ENCODE data around the gene INA.
"Not testable (repeated sequence)": the region's sequence is repeated elsewhere in the genome, so short reads cannot be mapped to it uniquely, and the experiment has no call there.

INA gene

DNA sequence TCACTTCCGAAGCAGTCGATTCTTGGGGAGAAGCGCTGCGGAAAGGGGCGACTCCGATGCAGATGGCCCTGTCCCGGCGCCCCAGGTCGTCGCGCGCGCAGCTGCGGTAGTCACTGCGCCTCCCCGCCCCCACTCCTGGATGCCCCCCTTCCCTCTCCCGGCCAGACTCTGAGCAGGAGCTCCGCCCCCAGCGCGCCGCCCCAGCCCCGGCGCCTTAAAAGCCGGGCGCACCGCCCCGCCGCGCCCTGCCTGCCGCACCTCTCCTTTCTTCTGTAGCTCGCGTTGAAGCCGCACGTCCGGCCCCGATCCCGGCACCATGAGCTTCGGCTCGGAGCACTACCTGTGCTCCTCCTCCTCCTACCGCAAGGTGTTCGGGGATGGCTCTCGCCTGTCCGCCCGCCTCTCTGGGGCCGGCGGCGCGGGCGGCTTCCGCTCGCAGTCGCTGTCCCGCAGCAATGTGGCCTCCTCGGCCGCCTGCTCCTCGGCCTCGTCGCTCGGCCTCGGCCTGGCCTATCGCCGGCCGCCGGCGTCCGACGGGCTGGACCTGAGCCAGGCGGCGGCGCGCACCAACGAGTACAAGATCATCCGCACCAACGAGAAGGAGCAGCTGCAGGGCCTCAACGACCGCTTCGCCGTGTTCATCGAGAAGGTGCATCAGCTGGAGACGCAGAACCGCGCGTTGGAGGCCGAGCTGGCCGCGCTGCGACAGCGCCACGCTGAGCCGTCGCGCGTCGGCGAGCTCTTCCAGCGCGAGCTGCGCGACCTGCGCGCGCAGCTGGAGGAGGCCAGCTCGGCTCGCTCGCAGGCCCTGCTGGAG lies at the start of gene INA:
TSS of gene INA (plus strand) at position 243 of the 817 bp plus-strand sequence. CDS start at position 317, 74 bp downstream.
- DNase-seq (ENCODE audit: low read depth) = peak; percentile 78
- Histone ChIP-seq H3K9me3 (ENCODE audit: control insufficient read depth, low read length) (peaks cover 7% of the 10 kb centered on the region), H3K9ac (ENCODE audit: low read length) (no peak within 1 kb of the TSS), H3K4me1 (ENCODE audit: control insufficient read depth, insufficient read depth, low read length) (peaks cover 14% of the 10 kb centered on the region), H3K27me3 (replicated peaks; ENCODE audit: control insufficient read depth, insufficient read depth, low read length) (peaks cover 64% of the 10 kb centered on the region), H3K4me3 (ENCODE audit: low read length) (peak within 1 kb of the TSS; percentile 71), H3K36me3 (ENCODE audit: control insufficient read depth, insufficient read depth, low read length, severe bottlenecking) (no peaks in the 10 kb centered on the region)

DNA sequence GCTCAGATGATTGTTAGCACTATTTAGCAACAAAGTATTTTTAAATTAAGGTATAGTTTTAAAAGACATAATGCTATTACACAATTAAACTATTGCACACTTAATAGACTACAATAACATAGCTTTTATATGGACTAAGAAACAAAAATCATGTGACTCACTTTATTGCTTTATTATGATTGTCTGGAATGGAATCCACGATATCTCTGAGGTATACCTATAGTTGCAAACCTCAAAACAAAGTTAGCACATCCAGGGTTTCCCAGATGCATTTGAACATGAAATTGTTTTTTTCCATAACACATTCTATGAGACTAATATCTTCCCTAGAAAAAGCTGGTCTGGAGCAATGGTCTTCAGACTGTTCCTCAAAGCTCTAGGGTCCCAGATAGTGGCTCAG lies 49.5 kb upstream of the INA start:
- no peaks in the 10 kb centered on the region for H3K27me3 ChIP-seq (replicated peaks; ENCODE audit: control insufficient read depth, insufficient read depth, low read length)
- peaks cover 55% of the 10 kb centered on the region for H3K4me1 ChIP-seq (ENCODE audit: control insufficient read depth, insufficient read depth, low read length)
- no peak for DNase-seq (ENCODE audit: low read depth)

DNA sequence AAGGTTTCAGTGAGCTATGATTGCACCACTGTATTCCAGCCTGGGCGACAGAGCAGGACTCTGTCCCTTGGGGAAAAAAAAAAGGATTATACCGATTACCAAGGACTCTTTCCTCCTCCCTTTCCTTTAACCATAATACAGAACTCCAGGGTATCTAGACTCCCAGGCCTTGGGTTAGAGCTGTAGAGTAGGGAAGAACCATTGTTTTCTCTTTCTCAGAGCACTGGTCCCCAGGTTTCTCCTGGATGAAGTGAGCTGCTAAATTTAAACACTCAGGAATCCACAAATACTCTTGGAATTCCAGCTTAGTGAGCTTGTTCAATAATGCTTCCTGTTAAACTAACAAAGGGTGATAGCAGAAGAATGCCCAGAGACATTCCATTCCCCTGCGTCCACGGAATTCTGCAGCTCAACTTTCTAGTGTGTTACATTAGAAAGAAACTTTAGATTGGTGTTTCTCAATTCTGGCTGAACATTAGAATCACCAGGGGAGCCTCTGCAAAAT lies 45.8 kb upstream of the INA start:
- Histone ChIP-seq H3K36me3 (ENCODE audit: control insufficient read depth, insufficient read depth, low read length, severe bottlenecking) (no peaks in the 10 kb centered on the region), H3K9me3 (ENCODE audit: control insufficient read depth, low read length) (no peaks in the 10 kb centered on the region), H3K27me3 (replicated peaks; ENCODE audit: control insufficient read depth, insufficient read depth, low read length) (no peaks in the 10 kb centered on the region), H3K4me3 (ENCODE audit: low read length) (peak overlapping the region; percentile 42), H3K4me1 (ENCODE audit: control insufficient read depth, insufficient read depth, low read length) (peaks cover 51% of the 10 kb centered on the region), H3K9ac (ENCODE audit: low read length) (peak overlapping the region; percentile 76)
- DNase-seq (ENCODE audit: low read depth) = peak; percentile 95

More for the DNA sequence above, 49.5 kb upstream of the INA start:
- Histone ChIP-seq H3K36me3 (ENCODE audit: control insufficient read depth, insufficient read depth, low read length, severe bottlenecking) (no peaks in the 10 kb centered on the region), H3K9ac (ENCODE audit: low read length) (no peak overlapping the region), H3K4me3 (ENCODE audit: low read length) (no peak overlapping the region), H3K9me3 (ENCODE audit: control insufficient read depth, low read length) (peaks cover 9% of the 10 kb centered on the region)

DNA sequence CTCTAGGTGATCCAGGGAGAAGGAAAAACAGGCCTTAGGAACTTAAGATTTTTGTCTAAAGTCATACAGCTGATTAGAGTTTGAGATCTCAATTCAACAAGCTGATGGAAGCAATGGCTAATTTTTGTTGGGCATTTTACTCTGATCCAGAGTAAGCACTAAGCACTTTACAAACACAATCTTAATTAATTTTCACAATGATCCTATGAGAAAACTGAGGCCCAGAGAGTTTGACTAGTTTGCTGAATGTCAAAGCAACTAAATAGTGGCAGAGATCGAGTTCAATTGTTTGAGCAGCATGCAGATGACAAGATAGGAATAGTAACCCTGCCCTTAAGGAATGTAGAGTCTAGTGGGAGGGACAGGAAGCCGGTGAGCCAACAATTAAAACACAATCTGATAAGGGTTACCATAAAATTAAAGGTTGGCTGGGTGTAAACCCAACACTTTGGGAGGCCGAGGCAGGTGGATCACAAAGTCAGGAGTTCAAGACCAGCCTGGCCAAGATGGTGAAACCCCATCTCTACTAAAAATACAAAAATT lies 44.7 kb upstream of the INA start:
- Histone ChIP-seq H3K4me3 (ENCODE audit: low read length) (no peak overlapping the region), H3K27me3 (replicated peaks; ENCODE audit: control insufficient read depth, insufficient read depth, low read length) (no peaks in the 10 kb centered on the region), H3K4me1 (ENCODE audit: control insufficient read depth, insufficient read depth, low read length) (peaks cover 44% of the 10 kb centered on the region), H3K36me3 (ENCODE audit: control insufficient read depth, insufficient read depth, low read length, severe bottlenecking) (no peaks in the 10 kb centered on the region), H3K9me3 (ENCODE audit: control insufficient read depth, low read length) (no peaks in the 10 kb centered on the region), H3K9ac (ENCODE audit: low read length) (no peak overlapping the region)
- no peak for DNase-seq (ENCODE audit: low read depth)

DNA sequence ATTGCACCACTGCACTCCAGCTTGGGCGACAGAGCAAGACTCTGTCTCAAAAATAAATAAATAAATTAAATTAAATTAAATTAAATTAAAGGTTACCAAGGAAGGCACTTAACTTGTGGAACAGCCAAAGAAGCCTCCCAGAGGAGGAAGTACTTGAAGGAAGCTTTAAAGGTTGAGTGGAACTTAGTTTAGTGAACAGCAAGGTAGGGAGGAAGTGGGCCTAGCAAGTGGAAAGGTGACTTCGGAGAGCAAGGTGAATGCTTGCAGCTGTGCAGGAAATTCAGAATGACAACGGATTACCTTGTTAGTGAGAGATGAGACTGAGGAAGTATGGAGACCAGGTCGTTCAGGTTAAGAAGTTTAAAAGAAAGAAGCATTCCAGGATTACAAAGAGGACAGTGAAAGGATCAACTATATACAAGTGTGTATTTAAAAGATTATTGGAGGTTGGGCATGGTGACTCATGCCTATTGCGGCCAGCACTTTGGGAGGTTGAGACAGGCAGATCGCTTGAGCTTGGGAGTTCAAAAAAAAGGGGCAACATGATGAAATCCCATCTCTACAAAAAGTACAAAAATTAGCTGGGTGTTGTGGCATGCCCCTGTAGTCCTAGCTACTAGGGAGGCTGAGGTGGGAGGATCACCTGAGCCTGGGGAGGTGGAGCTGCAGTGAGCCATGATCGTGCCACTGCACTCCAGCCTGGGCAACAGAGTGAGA lies 44.0 kb upstream of the INA start:
- Histone ChIP-seq H3K4me3 (ENCODE audit: low read length) (no peak overlapping the region), H3K4me1 (ENCODE audit: control insufficient read depth, insufficient read depth, low read length) (peaks cover 37% of the 10 kb centered on the region), H3K36me3 (ENCODE audit: control insufficient read depth, insufficient read depth, low read length, severe bottlenecking) (no peaks in the 10 kb centered on the region), H3K27me3 (replicated peaks; ENCODE audit: control insufficient read depth, insufficient read depth, low read length) (no peaks in the 10 kb centered on the region), H3K9ac (ENCODE audit: low read length) (no peak overlapping the region), H3K9me3 (ENCODE audit: control insufficient read depth, low read length) (no peaks in the 10 kb centered on the region)
- DNase-seq (ENCODE audit: low read depth) = peak; percentile 49

DNA sequence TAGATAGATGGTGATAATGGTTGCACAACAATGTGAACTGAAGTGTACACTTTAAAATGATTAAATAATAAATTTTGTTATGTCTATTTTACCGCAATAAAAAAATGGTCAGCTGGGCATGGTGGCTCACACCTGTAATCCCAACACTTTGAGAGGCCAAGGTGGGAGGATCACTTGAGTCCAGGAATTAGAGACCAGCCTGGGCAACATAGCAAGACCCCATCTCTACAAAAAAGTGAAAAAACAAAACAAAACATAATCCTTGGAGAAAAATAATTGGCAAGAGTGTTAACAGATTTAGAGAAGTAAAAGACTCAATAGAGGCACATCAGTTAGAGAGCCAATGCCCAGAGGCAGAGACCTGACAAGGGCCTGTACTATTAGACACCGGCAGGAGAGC lies 41.2 kb upstream of the INA start:
- no peak overlapping the region for H3K9ac ChIP-seq (ENCODE audit: low read length)
- peaks cover 27% of the 10 kb centered on the region for H3K4me1 ChIP-seq (ENCODE audit: control insufficient read depth, insufficient read depth, low read length)
- no peak overlapping the region for H3K4me3 ChIP-seq (ENCODE audit: low read length)
- no peaks in the 10 kb centered on the region for H3K9me3 ChIP-seq (ENCODE audit: control insufficient read depth, low read length)
- no peak for DNase-seq (ENCODE audit: low read depth)
- H3K36me3 ChIP-seq (ENCODE audit: control insufficient read depth, insufficient read depth, low read length, severe bottlenecking) = no peaks in the 10 kb centered on the region
- H3K27me3 ChIP-seq (replicated peaks; ENCODE audit: control insufficient read depth, insufficient read depth, low read length) = no peaks in the 10 kb centered on the region

DNA sequence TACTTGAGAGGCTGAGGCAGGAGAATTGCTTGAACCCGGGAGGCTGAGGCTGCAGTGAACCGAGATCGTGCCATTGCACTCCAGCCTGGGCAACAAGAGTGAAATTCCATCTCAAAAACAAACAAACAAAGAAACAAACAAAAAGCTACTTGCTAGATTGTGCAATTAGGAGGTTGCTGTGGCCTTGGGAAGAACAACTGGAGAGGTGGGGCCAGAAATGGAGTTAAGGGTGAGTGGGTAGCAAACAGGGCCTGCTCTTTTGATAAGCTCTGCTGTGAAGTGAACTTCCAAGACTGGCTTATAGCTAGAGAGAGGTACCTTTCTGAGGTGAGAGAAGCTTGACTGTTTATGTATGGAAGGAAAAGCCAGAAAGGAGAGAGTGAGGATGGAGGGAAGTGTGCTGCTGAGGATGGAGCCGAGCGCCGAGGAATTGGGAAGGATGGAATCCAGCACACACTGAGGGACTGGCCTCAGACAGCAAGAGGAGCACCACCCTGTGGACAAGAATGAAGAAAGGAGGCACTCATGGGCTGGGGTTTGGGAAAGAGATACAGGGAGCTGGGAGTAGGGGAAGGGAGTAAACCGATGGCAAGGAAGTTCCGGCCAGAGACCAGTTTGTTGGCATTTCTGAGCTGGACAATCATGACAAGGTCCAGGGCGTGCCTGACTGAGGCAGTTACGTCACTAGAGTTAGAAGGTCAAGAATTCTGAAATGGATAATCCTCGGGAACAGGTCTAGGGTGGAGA lies 38.3 kb upstream of the INA start:
- Histone ChIP-seq H3K9me3 (ENCODE audit: control insufficient read depth, low read length) (no peaks in the 10 kb centered on the region), H3K4me1 (ENCODE audit: control insufficient read depth, insufficient read depth, low read length) (peaks cover 18% of the 10 kb centered on the region), H3K27me3 (replicated peaks; ENCODE audit: control insufficient read depth, insufficient read depth, low read length) (no peaks in the 10 kb centered on the region), H3K4me3 (ENCODE audit: low read length) (no peak overlapping the region), H3K36me3 (ENCODE audit: control insufficient read depth, insufficient read depth, low read length, severe bottlenecking) (no peaks in the 10 kb centered on the region), H3K9ac (ENCODE audit: low read length) (peak overlapping the region; percentile 2)
- DNase-seq (ENCODE audit: low read depth) = peak; percentile 77

DNA sequence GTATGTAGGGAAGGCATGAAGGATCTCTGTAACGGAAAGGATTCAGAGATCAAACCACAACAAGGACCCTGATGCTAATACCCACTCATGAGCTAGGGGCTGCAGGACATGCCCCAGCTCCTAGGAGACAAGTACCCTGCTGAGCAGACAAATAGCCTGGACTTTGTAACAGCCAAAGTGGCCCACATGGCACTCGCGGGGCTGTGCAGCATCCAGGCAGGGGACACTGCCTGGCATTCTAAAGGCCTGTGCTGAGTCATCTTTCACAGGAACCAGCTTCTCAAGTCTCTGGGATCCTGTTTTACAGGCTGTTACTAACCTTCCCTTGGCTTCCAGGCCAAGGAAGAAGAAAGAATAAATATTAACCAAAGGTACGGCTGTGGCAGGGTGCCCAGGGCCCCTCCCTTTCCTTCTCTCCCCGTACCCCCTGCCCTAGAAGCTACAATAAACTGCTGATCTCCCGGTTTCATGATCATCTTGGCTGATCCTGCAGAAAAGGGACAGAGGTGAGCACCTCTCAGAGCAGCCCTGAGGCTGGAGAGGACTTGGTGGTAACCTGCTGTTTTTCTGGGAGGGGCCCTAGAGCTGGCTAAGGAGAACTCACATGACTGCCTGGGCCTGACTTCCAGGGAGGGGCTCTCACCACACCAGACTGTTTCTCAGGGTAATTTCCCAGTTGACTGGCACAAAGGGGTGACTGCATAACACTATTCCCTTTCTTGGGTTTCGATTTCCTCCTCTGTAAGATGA lies 35.5 kb upstream of the INA start:
- no peaks in the 10 kb centered on the region for H3K27me3 ChIP-seq (replicated peaks; ENCODE audit: control insufficient read depth, insufficient read depth, low read length)
- H3K9ac ChIP-seq (ENCODE audit: low read length) = peak overlapping the region; percentile 36
- no peaks in the 10 kb centered on the region for H3K9me3 ChIP-seq (ENCODE audit: control insufficient read depth, low read length)
- peaks cover 21% of the 10 kb centered on the region for H3K4me1 ChIP-seq (ENCODE audit: control insufficient read depth, insufficient read depth, low read length)
- peak; percentile 62 for DNase-seq (ENCODE audit: low read depth)
- no peak overlapping the region for H3K4me3 ChIP-seq (ENCODE audit: low read length)
- H3K36me3 ChIP-seq (ENCODE audit: control insufficient read depth, insufficient read depth, low read length, severe bottlenecking) = no peaks in the 10 kb centered on the region

DNA sequence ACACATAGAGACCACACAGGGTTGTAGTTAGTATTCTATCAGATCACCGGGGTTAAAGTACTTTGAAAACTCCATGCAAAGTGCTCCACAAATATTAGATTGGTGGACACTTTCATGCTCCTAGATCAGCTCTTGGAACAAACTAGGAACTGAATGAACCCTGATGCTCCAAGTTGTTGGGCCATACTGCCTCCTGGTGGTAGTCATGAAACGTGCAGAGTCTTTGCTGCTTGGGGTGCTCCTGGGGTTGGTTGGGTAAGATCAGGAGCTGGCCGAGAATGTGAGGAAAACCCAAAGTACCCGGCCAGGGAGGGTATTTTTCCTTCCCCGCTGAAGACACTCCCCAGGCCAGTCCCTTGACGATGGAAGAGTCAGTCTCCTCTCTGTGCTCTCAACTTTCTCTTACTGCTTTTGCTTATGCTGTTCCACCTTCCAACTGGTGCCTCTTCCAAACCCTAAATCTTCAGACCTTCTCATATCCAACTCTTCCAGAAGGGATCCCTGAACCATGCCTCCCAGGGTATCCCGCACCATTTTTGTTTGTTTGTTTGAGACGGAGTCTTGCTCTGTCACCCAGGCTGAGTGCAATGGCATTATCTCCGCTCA lies 32.2 kb upstream of the INA start:
- peak; percentile 93 for DNase-seq (ENCODE audit: low read depth)
- Histone ChIP-seq H3K9ac (ENCODE audit: low read length) (no peak overlapping the region), H3K4me1 (ENCODE audit: control insufficient read depth, insufficient read depth, low read length) (peaks cover 11% of the 10 kb centered on the region), H3K9me3 (ENCODE audit: control insufficient read depth, low read length) (no peaks in the 10 kb centered on the region), H3K4me3 (ENCODE audit: low read length) (no peak overlapping the region), H3K27me3 (replicated peaks; ENCODE audit: control insufficient read depth, insufficient read depth, low read length) (no peaks in the 10 kb centered on the region), H3K36me3 (ENCODE audit: control insufficient read depth, insufficient read depth, low read length, severe bottlenecking) (no peaks in the 10 kb centered on the region)

DNA sequence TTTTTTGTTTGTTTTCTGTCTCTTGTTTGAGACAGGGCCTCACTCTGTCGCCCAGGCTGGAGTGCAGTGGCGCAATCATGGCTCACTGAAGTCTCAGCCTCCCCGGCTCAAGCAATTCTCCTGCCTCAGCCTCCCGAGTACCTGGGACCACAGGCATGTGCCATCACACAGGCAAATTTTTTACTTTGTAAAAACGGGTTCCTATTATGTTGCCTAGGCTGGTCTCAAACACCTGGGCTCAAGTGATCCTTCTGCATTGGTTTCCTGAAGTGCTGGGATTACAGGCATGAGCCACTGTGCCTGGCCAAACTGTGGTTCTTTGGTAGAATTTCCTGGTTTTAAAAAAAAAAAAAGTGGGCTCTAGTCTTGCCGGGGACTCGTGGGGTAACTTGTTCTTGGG lies 31.4 kb upstream of the INA start, which contains the start of gene RPEL1:
TSS of gene RPEL1 (plus strand) at position 301 of the 400 bp plus-strand sequence. CDS start 110 bp downstream, outside the sequence.
- not testable (repeated sequence) for H3K27me3 ChIP-seq (replicated peaks; ENCODE audit: control insufficient read depth, insufficient read depth, low read length); H3K4me3 ChIP-seq (ENCODE audit: low read length); H3K9ac ChIP-seq (ENCODE audit: low read length); DNase-seq (ENCODE audit: low read depth); H3K36me3 ChIP-seq (ENCODE audit: control insufficient read depth, insufficient read depth, low read length, severe bottlenecking); H3K9me3 ChIP-seq (ENCODE audit: control insufficient read depth, low read length)
- H3K4me1 ChIP-seq (ENCODE audit: control insufficient read depth, insufficient read depth, low read length) = peaks cover 11% of the 10 kb centered on the region
